Ovary (tissue), 3 donors: Measurements from ENCODE around the gene CDYL2.

Experiments
- CTCF ChIP-seq, 3 donors: fragments of 450-650 bp in 2 of 3; fragments of 200-600 bp in 1 of 3; IDR thresholded peaks; one replicate each; pipeline versions ENCODE4 v1.5.1 to v1.8.0; 2016 to 2022; ENCODE audit warnings: antibody characterized with exemption in 3 of 3, mild to moderate bottlenecking in 1 of 3
- EP300 ChIP-seq: sonication (generic); formaldehyde crosslinking; IDR thresholded peaks from one replicate; pipeline ENCODE4 v1.6.1; 2017; ENCODE audit warnings: antibody characterized with exemption
- POLR2A ChIP-seq: fragments of 450-650 bp; IDR thresholded peaks from one replicate; pipeline ENCODE4 v1.6.1; 2017; ENCODE audit warnings: antibody characterized with exemption, mild to moderate bottlenecking, moderate library complexity
- donor health status: DM: no; HTN: no; CAD: no.

GRCh38 chr16:80731915-80732314, 72.5 kb downstream of the CDYL2 start:
- no peak for TF ChIP-seq CTCF (IDR thresholded peaks at IDR 0.05)
- no peak for TF ChIP-seq EP300
- no peak for TF ChIP-seq POLR2A
